Gastroesophageal sphincter (tissue), 3 donors: Measurements from ENCODE around the gene ZDHHC3.

Experiments
- EP300 ChIP-seq: sonication (generic); formaldehyde crosslinking; IDR thresholded peaks from one replicate; pipeline ENCODE4 v1.6.1; 2017; ENCODE audit warnings: antibody characterized with exemption, mild to moderate bottlenecking
- POLR2A ChIP-seq, 2 donors: fragments of 450-650 bp; IDR thresholded peaks; one replicate each; pipeline ENCODE4 v1.6.1; 2017; ENCODE audit warnings: antibody characterized with exemption in 2 of 2, mild to moderate bottlenecking in 2 of 2, moderate library complexity in 1 of 2
- TF ChIP-seq, protein P1 (sequence below), 4 experiments: fragments of 200-600 bp in 2 of 4; fragments of 450-650 bp in 2 of 4; sonication (generic) in 1 of 4; IDR thresholded peaks; one replicate each; pipeline ENCODE4 v1.5.1; 2017 to 2019; ENCODE audit warnings: antibody characterized with exemption in 4 of 4, mild to moderate bottlenecking in 2 of 4, moderate library complexity in 2 of 4

DNA sequence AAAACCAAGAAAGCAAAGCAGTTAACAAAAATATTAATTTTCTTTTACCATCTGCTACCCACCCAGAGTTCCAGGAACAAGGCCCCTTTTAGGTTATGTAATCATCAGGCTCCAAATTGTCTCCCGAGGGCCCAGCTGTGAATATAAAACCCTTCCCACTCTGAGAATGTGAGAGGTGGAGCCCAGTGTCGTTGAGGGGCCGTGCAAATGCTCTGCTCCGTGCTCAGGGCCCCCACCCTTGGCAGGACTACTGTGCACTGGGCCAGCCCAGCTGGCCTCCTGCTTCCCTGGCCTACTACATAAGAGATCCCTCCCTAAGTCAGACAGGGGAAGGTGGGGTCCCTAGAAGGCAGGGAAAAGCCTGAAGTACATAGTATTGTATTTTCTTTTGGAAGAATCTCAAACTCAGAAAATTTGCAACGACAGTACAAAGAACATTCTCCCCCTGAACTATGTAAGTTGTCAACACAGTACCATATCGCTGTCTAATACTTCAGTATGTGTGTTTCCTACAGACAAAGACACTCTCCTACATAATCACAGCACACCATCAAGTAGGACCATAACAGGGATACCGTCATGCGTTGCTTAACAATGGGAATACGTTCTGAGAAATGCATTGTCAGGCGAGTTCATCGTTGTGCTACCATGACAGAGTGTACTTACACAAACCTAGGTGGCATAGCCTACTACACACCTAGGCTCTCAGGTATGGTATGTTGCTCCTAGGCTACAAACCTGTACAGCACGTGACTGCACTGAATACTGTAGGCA is 45.7 kb upstream of the ZDHHC3 start:
- TF ChIP-seq, protein P1, sequence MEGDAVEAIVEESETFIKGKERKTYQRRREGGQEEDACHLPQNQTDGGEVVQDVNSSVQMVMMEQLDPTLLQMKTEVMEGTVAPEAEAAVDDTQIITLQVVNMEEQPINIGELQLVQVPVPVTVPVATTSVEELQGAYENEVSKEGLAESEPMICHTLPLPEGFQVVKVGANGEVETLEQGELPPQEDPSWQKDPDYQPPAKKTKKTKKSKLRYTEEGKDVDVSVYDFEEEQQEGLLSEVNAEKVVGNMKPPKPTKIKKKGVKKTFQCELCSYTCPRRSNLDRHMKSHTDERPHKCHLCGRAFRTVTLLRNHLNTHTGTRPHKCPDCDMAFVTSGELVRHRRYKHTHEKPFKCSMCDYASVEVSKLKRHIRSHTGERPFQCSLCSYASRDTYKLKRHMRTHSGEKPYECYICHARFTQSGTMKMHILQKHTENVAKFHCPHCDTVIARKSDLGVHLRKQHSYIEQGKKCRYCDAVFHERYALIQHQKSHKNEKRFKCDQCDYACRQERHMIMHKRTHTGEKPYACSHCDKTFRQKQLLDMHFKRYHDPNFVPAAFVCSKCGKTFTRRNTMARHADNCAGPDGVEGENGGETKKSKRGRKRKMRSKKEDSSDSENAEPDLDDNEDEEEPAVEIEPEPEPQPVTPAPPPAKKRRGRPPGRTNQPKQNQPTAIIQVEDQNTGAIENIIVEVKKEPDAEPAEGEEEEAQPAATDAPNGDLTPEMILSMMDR (IDR thresholded peaks at IDR 0.05) = no peak
- no peak for TF ChIP-seq POLR2A (IDR thresholded peaks at IDR 0.05)
- TF ChIP-seq EP300 = no peak
